ENCODE measurements around the gene PRKD1.

The PRKD1 gene

DNA sequence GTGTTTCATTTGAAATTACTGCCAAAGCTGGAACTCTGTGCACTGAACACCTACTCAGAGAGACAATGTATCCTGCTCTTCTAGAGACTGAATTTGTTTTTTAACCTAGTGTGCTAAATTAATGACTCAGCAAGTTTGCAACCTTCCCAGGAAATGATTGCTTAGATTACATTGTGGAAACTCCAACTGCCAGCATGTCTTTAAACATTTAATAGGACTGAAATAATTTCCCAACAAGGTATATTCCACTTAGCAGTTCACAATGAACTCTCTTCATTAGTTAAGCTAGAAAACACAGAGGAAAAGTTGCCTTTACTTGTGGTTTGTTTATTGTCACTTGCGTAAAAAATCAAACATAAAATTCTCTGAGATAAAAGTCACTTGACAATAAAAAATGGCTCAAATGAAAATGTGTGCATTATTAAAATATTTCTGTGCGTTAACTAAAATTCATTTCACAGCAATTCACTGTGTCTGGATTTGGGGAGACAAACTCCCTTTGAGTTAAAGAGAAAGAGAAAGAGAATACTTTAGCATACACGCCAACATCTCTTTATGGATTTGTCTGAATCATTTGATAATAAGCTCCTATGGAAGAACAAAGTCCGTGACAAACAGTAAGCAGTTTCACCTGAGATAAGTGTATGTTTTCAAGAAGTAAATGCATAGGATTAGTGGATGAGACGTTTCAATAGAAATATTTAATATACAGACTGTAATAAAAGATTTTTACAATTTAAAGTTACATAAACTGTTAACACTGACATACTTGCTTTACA is 284.0 kb downstream of the PRKD1 start:
- TF ChIP-seq CEBPB (IDR thresholded peaks at IDR 0.05) (no peak), EGR1 (IDR thresholded peaks at IDR 0.05) (no peak), NFIC (IDR thresholded peaks at IDR 0.05) (no peak), EP300 (IDR thresholded peaks at IDR 0.05; ENCODE audit: borderline replicate concordance) (no peak), TAF1 (IDR thresholded peaks at IDR 0.05; ENCODE audit: low read depth) (no peak), ZBTB7A (IDR thresholded peaks at IDR 0.05; ENCODE audit: low read depth) (no peak)
- TF ChIP-seq, protein P1, sequence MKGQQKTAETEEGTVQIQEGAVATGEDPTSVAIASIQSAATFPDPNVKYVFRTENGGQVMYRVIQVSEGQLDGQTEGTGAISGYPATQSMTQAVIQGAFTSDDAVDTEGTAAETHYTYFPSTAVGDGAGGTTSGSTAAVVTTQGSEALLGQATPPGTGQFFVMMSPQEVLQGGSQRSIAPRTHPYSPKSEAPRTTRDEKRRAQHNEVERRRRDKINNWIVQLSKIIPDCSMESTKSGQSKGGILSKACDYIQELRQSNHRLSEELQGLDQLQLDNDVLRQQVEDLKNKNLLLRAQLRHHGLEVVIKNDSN (IDR thresholded peaks at IDR 0.05), result no peak
- TF ChIP-seq, protein P2, sequence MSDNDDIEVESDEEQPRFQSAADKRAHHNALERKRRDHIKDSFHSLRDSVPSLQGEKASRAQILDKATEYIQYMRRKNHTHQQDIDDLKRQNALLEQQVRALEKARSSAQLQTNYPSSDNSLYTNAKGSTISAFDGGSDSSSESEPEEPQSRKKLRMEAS (IDR thresholded peaks at IDR 0.05), result no peak

DNA sequence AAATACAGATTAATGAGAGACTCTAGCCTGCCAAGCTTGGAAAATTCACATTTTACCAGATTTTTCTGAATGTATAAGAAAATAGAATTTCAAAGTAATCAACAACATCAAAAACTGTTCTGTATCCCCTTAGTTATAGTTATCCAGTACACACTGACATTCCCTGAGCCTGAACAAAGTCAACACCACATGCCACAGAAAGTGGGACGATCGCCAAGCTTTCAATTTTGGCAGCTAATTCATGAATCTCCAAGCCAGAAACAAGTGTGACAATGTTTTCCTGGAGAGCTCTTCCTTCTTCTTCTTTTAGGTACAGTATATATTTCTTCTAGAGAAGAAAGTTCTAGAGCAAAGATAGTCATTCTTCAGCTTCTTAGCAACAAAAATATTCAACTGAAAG is 290.2 kb downstream of the PRKD1 start:
- no peak for TF ChIP-seq TEAD4 (IDR thresholded peaks at IDR 0.05)
- no peak for TF ChIP-seq CEBPB (IDR thresholded peaks at IDR 0.05)
- TF ChIP-seq ZBTB7A (IDR thresholded peaks at IDR 0.05; ENCODE audit: low read depth), result no peak
- TF ChIP-seq, protein P3, sequence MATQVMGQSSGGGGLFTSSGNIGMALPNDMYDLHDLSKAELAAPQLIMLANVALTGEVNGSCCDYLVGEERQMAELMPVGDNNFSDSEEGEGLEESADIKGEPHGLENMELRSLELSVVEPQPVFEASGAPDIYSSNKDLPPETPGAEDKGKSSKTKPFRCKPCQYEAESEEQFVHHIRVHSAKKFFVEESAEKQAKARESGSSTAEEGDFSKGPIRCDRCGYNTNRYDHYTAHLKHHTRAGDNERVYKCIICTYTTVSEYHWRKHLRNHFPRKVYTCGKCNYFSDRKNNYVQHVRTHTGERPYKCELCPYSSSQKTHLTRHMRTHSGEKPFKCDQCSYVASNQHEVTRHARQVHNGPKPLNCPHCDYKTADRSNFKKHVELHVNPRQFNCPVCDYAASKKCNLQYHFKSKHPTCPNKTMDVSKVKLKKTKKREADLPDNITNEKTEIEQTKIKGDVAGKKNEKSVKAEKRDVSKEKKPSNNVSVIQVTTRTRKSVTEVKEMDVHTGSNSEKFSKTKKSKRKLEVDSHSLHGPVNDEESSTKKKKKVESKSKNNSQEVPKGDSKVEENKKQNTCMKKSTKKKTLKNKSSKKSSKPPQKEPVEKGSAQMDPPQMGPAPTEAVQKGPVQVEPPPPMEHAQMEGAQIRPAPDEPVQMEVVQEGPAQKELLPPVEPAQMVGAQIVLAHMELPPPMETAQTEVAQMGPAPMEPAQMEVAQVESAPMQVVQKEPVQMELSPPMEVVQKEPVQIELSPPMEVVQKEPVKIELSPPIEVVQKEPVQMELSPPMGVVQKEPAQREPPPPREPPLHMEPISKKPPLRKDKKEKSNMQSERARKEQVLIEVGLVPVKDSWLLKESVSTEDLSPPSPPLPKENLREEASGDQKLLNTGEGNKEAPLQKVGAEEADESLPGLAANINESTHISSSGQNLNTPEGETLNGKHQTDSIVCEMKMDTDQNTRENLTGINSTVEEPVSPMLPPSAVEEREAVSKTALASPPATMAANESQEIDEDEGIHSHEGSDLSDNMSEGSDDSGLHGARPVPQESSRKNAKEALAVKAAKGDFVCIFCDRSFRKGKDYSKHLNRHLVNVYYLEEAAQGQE (IDR thresholded peaks at IDR 0.05; ENCODE audit: low read depth), result no peak
- no peak for TF ChIP-seq EP300 (IDR thresholded peaks at IDR 0.05; ENCODE audit: borderline replicate concordance)
- no peak for TF ChIP-seq YY1 (IDR thresholded peaks at IDR 0.05; ENCODE audit: low read depth)
- TF ChIP-seq RAD21 (IDR thresholded peaks at IDR 0.05; ENCODE audit: low read depth), result no peak
- TF ChIP-seq EGR1 (IDR thresholded peaks at IDR 0.05), result no peak

DNA sequence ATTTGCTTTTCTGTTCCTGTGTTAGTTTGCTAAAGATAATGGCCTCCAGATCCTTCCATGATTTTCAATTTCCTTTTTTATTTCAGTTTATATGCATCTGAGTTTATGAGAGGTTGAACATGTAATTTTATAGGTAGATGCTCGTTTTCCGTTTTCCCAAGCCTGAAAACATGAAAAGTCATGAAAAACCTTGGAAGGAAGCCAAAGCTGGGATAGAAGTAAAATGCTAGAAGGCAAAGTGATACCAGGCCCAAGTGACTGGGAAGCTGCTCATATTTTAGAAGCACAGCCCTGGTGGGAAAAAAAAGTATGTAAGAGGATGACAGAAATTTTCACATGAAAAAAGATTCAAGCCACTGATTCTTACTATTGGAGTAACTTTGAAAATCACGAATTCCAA is 290.8 kb downstream of the PRKD1 start:
- TF ChIP-seq CREB1 (IDR thresholded peaks at IDR 0.05; ENCODE audit: low read depth) (no peak), RAD21 (IDR thresholded peaks at IDR 0.05; ENCODE audit: low read depth) (no peak), NFIC (IDR thresholded peaks at IDR 0.05) (no peak), ZBTB7A (IDR thresholded peaks at IDR 0.05; ENCODE audit: low read depth) (no peak), CEBPB (IDR thresholded peaks at IDR 0.05) (no peak), TEAD4 (IDR thresholded peaks at IDR 0.05) (no peak), FOXM1 (IDR thresholded peaks at IDR 0.05; ENCODE audit: borderline replicate concordance, low read depth) (no peak), TAF1 (IDR thresholded peaks at IDR 0.05; ENCODE audit: low read depth) (no peak)
- TF ChIP-seq, protein P1 (IDR thresholded peaks at IDR 0.05), result no peak
- TF ChIP-seq, protein P2 (IDR thresholded peaks at IDR 0.05), result no peak

DNA sequence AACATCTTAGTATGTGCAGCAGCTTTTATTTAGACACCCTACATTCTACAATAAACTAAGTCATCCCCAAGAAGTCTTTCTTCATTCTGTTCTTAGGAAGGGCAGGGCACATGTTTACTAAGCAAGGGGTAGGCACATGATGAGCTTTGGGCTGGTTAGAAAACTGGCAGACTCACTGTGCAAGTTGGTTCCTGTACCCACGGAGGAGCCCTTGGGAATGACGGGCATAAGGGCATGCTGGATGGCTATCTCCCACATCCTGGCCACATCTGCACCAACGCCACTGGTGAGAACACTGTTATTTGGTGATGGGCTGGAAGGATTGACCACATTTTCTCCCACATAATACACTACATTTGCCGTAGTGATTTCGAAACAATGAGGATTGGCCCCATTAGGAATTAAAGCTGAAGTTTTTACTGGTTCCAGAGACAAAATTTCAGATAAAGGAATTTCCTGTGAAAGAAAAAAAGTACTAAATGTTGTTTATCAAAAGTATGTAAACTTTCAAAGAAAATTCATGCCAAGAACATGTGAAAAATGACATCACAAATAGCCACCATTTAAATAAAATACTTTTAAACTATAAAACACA is 297.0 kb downstream of the PRKD1 start:
- no peak for TF ChIP-seq TEAD4 (IDR thresholded peaks at IDR 0.05)
- TF ChIP-seq, protein P1 (IDR thresholded peaks at IDR 0.05), result no peak
- no peak for TF ChIP-seq NFIC (IDR thresholded peaks at IDR 0.05)
- TF ChIP-seq FOXM1 (IDR thresholded peaks at IDR 0.05; ENCODE audit: borderline replicate concordance, low read depth), result no peak
- no peak for TF ChIP-seq EGR1 (IDR thresholded peaks at IDR 0.05)
- TF ChIP-seq YY1 (IDR thresholded peaks at IDR 0.05; ENCODE audit: low read depth), result no peak

DNA sequence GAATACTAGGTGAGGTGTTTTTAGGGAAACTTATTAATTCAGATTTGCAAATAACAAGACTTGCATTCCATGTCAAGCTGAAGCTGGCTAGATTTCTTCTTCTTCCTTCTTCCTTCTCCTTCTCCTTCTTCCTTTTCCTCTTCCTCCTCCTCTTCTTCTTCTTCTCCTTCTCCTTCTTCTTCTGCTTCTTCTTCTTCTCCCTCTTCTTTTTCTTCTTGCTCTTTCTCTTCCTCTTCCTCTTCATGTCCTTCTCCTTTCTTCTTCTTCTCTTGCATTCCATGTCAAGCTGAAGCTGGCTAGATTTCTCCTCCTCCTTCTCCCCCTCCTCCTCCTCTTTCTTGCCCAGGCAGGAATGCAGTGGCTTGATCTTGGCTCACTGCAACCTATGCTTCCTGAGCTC is 297.8 kb downstream of the PRKD1 start:
- TF ChIP-seq NFIC (IDR thresholded peaks at IDR 0.05) (no peak), EGR1 (IDR thresholded peaks at IDR 0.05) (no peak), TCF12 (IDR thresholded peaks at IDR 0.05; ENCODE audit: low read depth) (no peak), RAD21 (IDR thresholded peaks at IDR 0.05; ENCODE audit: low read depth) (no peak), CREB1 (IDR thresholded peaks at IDR 0.05; ENCODE audit: low read depth) (no peak), CEBPB (IDR thresholded peaks at IDR 0.05) (no peak), TAF1 (IDR thresholded peaks at IDR 0.05; ENCODE audit: low read depth) (no peak), TEAD4 (IDR thresholded peaks at IDR 0.05) (no peak), YY1 (IDR thresholded peaks at IDR 0.05; ENCODE audit: low read depth) (no peak), FOXM1 (IDR thresholded peaks at IDR 0.05; ENCODE audit: borderline replicate concordance, low read depth) (no peak), EP300 (IDR thresholded peaks at IDR 0.05; ENCODE audit: borderline replicate concordance) (no peak), ZBTB7A (IDR thresholded peaks at IDR 0.05; ENCODE audit: low read depth) (no peak)
- TF ChIP-seq, protein P3 (IDR thresholded peaks at IDR 0.05; ENCODE audit: low read depth), result no peak
- TF ChIP-seq, protein P1 (IDR thresholded peaks at IDR 0.05), result no peak
- TF ChIP-seq, protein P2 (IDR thresholded peaks at IDR 0.05), result no peak

Measured in Ishikawa (cell line).